GM18498 (cell line): ENCODE measurements around the gene KIAA2012.

Source experiments
- ATAC-seq: cut with Tn5 transposase; IDR thresholded peaks from one replicate; pipeline ENCODE4 v1.9.1; 2021; ENCODE audit warnings: mild to moderate bottlenecking, moderate library complexity; ENCODE audit not compliant: unreplicated experiment

The KIAA2012 gene

GRCh38 chr2:202074324-202074723 is 1.3 kb downstream of the KIAA2012 start:
- no peak for ATAC-seq

GRCh38 chr2:202079310-202079709 is 6.3 kb downstream of the KIAA2012 start:
- no peak for ATAC-seq

- no peak for ATAC-seq
These were observed 11.2 kb downstream of the KIAA2012 start for GRCh38 chr2:202084265-202084664.

- no peak for ATAC-seq
These were observed 15.7 kb downstream of the KIAA2012 start for GRCh38 chr2:202088777-202089176.

- no peak for ATAC-seq
These were observed 17.5 kb downstream of the KIAA2012 start for GRCh38 chr2:202090530-202090929.

- no peak for ATAC-seq
These were observed 18.4 kb downstream of the KIAA2012 start for GRCh38 chr2:202091476-202091875.

GRCh38 chr2:202094426-202094986 is 21.5 kb downstream of the KIAA2012 start:
- no peak for ATAC-seq

- no peak for ATAC-seq
These were observed 22.2 kb downstream of the KIAA2012 start for GRCh38 chr2:202095235-202095634.

- ATAC-seq: no peak
These were observed 23.7 kb downstream of the KIAA2012 start for GRCh38 chr2:202096736-202097135.

GRCh38 chr2:202098291-202098690 is 25.2 kb downstream of the KIAA2012 start:
- no peak for ATAC-seq

GRCh38 chr2:202099515-202099914 is 26.5 kb downstream of the KIAA2012 start:
- no peak for ATAC-seq

GRCh38 chr2:202100176-202100575 is 27.1 kb downstream of the KIAA2012 start:
- ATAC-seq: no peak

GRCh38 chr2:202101026-202101579 is 28.0 kb downstream of the KIAA2012 start:
- ATAC-seq: no peak

GRCh38 chr2:202102425-202103000 is 29.5 kb downstream of the KIAA2012 start:
- no peak for ATAC-seq

- no peak for ATAC-seq
These were observed 31.3 kb downstream of the KIAA2012 start for GRCh38 chr2:202104286-202104870.

- no peak for ATAC-seq
These were observed 32.0 kb downstream of the KIAA2012 start for GRCh38 chr2:202105025-202105424.

- ATAC-seq: no peak
These were observed 35.3 kb downstream of the KIAA2012 start for GRCh38 chr2:202108345-202108744.

GRCh38 chr2:202109139-202109736 is 36.2 kb downstream of the KIAA2012 start:
- no peak for ATAC-seq

GRCh38 chr2:202109737-202110184 is 36.7 kb downstream of the KIAA2012 start:
- no peak for ATAC-seq

GRCh38 chr2:202110491-202110890 is 37.4 kb downstream of the KIAA2012 start:
- no peak for ATAC-seq

- ATAC-seq: no peak
These were observed 39.0 kb downstream of the KIAA2012 start for GRCh38 chr2:202112041-202112440.
